ENCODE data around the gene ZDHHC11.

Gene ZDHHC11

GRCh38 chr5:761854-762710, 88.7 kb downstream of the ZDHHC11 start:
- no peak for DNase-seq (ENCODE audit: extremely low read depth, insufficient read length)
- Histone ChIP-seq H3K27me3 (replicated peaks; ENCODE audit: control insufficient read depth, insufficient read depth, low read length) (no peaks in the 10 kb centered on the region; the same call in 1 of the 2 replicates), H3K36me3 (ENCODE audit: control insufficient read depth, insufficient read depth, low read length) (no peaks in the 10 kb centered on the region), H3K4me3 (replicated peaks; ENCODE audit: low read depth, low read length) (no peak overlapping the region)
- TF ChIP-seq, protein P1, sequence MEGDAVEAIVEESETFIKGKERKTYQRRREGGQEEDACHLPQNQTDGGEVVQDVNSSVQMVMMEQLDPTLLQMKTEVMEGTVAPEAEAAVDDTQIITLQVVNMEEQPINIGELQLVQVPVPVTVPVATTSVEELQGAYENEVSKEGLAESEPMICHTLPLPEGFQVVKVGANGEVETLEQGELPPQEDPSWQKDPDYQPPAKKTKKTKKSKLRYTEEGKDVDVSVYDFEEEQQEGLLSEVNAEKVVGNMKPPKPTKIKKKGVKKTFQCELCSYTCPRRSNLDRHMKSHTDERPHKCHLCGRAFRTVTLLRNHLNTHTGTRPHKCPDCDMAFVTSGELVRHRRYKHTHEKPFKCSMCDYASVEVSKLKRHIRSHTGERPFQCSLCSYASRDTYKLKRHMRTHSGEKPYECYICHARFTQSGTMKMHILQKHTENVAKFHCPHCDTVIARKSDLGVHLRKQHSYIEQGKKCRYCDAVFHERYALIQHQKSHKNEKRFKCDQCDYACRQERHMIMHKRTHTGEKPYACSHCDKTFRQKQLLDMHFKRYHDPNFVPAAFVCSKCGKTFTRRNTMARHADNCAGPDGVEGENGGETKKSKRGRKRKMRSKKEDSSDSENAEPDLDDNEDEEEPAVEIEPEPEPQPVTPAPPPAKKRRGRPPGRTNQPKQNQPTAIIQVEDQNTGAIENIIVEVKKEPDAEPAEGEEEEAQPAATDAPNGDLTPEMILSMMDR (IDR thresholded peaks at IDR 0.05; ENCODE audit: insufficient read depth, low read length, poor library complexity, severe bottlenecking) = no peak

GRCh38 chr5:761059-761771, 89.6 kb downstream of the ZDHHC11 start:
- no peak for DNase-seq (ENCODE audit: extremely low read depth, insufficient read length)
- Histone ChIP-seq H3K27me3 (replicated peaks; ENCODE audit: control insufficient read depth, insufficient read depth, low read length) (no peaks in the 10 kb centered on the region; the same call in 1 of the 2 replicates), H3K36me3 (ENCODE audit: control insufficient read depth, insufficient read depth, low read length) (no peaks in the 10 kb centered on the region), H3K4me3 (replicated peaks; ENCODE audit: low read depth, low read length) (no peak overlapping the region)
- TF ChIP-seq, protein P1 (IDR thresholded peaks at IDR 0.05; ENCODE audit: insufficient read depth, low read length, poor library complexity, severe bottlenecking) = no peak

GRCh38 chr5:760363-761058, 90.3 kb downstream of the ZDHHC11 start:
- Histone ChIP-seq H3K36me3 (ENCODE audit: control insufficient read depth, insufficient read depth, low read length) (no peaks in the 10 kb centered on the region), H3K4me3 (replicated peaks; ENCODE audit: low read depth, low read length) (no peak overlapping the region), H3K27me3 (replicated peaks; ENCODE audit: control insufficient read depth, insufficient read depth, low read length) (no peaks in the 10 kb centered on the region; the same call in 1 of the 2 replicates)
- TF ChIP-seq, protein P1 (IDR thresholded peaks at IDR 0.05; ENCODE audit: insufficient read depth, low read length, poor library complexity, severe bottlenecking) = no peak
- no peak for DNase-seq (ENCODE audit: extremely low read depth, insufficient read length)

- TF ChIP-seq, protein P1 (IDR thresholded peaks at IDR 0.05; ENCODE audit: insufficient read depth, low read length, poor library complexity, severe bottlenecking) = no peak
- no peaks in the 10 kb centered on the region; the same call in 1 of the 2 replicates for H3K27me3 ChIP-seq (replicated peaks; ENCODE audit: control insufficient read depth, insufficient read depth, low read length)
- DNase-seq (ENCODE audit: extremely low read depth, insufficient read length) = no peak
Observed at GRCh38 chr5:759781-760362, 90.9 kb downstream of the ZDHHC11 start.

DNA sequence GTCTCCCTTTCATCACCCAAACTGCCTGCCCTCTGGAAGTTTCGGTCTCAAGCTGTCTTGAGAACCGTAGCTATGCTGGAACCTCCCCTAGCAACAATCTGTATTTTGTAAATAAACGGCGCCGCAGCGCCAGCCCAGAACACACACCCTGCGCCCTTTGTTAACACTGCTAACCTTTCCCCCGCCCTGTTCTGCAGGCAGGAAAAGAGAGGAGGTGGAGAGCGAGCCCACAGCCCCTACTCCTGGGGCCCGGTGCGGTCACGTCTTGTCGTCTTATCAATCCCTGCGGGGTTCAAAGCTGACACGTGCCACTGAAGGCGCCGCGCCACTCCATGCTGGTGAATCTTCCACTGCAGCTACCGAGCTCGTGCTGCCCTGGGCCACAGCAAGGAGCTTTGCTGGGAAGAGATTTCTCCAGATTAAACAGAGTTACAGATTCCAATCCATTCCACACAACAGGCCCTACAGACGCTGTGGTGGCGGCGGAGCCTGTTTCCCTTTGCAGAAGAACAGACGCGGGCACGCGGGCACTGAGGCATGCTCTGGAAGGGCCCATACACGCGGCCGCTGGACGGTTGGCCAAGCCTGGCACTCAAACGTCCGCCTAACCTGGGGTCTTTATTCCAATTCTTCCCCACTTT, 91.6 kb downstream of the ZDHHC11 start:
- no peaks in the 10 kb centered on the region; the same call in 1 of the 2 replicates for H3K27me3 ChIP-seq (replicated peaks; ENCODE audit: control insufficient read depth, insufficient read depth, low read length)
- DNase-seq (ENCODE audit: extremely low read depth, insufficient read length) = no peak
- H3K4me3 ChIP-seq (replicated peaks; ENCODE audit: low read depth, low read length) = no peak overlapping the region
- H3K36me3 ChIP-seq (ENCODE audit: control insufficient read depth, insufficient read depth, low read length) = no peaks in the 10 kb centered on the region
- TF ChIP-seq, protein P1 (IDR thresholded peaks at IDR 0.05; ENCODE audit: insufficient read depth, low read length, poor library complexity, severe bottlenecking) = no peak

More at GRCh38 chr5:759781-760362, 90.9 kb downstream of the ZDHHC11 start:
- no peaks in the 10 kb centered on the region for H3K36me3 ChIP-seq (ENCODE audit: control insufficient read depth, insufficient read depth, low read length)
- no peak overlapping the region for H3K4me3 ChIP-seq (replicated peaks; ENCODE audit: low read depth, low read length)
